ENCODE measurements around the gene SPHK2.

SPHK2 gene

GRCh38 chr19:48634424-48635262 is 15.3 kb downstream of the SPHK2 start (continued):
- peak; percentile 95 for TF ChIP-seq KLF9 (tag by site-specific recombination; IDR thresholded peaks at IDR 0.05; ENCODE audit: low read depth)
- peak; percentile 56 for TF ChIP-seq ZBTB17 (tag by site-specific recombination; IDR thresholded peaks at IDR 0.05)
- TF ChIP-seq ZNF155 (tag by site-specific recombination; IDR thresholded peaks at IDR 0.05) = no peak
- TF ChIP-seq ZNF76 (tag by site-specific recombination; IDR thresholded peaks at IDR 0.05; ENCODE audit: borderline replicate concordance, low read depth) = peak; percentile 94
- TF ChIP-seq, protein P1, sequence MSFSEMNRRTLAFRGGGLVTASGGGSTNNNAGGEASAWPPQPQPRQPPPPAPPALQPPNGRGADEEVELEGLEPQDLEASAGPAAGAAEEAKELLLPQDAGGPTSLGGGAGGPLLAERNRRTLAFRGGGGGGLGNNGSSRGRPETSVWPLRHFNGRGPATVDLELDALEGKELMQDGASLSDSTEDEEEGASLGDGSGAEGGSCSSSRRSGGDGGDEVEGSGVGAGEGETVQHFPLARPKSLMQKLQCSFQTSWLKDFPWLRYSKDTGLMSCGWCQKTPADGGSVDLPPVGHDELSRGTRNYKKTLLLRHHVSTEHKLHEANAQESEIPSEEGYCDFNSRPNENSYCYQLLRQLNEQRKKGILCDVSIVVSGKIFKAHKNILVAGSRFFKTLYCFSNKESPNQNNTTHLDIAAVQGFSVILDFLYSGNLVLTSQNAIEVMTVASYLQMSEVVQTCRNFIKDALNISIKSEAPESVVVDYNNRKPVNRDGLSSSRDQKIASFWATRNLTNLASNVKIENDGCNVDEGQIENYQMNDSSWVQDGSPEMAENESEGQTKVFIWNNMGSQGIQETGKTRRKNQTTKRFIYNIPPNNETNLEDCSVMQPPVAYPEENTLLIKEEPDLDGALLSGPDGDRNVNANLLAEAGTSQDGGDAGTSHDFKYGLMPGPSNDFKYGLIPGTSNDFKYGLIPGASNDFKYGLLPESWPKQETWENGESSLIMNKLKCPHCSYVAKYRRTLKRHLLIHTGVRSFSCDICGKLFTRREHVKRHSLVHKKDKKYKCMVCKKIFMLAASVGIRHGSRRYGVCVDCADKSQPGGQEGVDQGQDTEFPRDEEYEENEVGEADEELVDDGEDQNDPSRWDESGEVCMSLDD (tag by site-specific recombination; IDR thresholded peaks at IDR 0.05) = peak; percentile 74
- no peak for TF ChIP-seq SETDB1 (IDR thresholded peaks at IDR 0.05; ENCODE audit: insufficient read length, low read length)
- TF ChIP-seq ZNF837 (tag by site-specific recombination; IDR thresholded peaks at IDR 0.05) = no peak
- TF ChIP-seq MZF1 (tag by site-specific recombination; IDR thresholded peaks at IDR 0.05; ENCODE audit: borderline replicate concordance) = 0 out of 2 replicates have a peak, but pooled peaks have one; percentile 46
- TF ChIP-seq ZXDB (tag by site-specific recombination; IDR thresholded peaks at IDR 0.05) = peak; percentile 71
- peak; percentile 81 for TF ChIP-seq GLIS2 (tag by site-specific recombination; IDR thresholded peaks at IDR 0.05)
- peak; percentile 75 for TF ChIP-seq ZNF513 (tag by site-specific recombination; IDR thresholded peaks at IDR 0.05)
- TF ChIP-seq SP2 (tag by site-specific recombination; IDR thresholded peaks at IDR 0.05) = peak; percentile 83
- TF ChIP-seq ZNF184 (tag by site-specific recombination; IDR thresholded peaks at IDR 0.05) = no peak
- TF ChIP-seq ZBTB7A (tag by site-specific recombination; IDR thresholded peaks at IDR 0.05; ENCODE audit: low read depth) = no peak
- TF ChIP-seq GLI2 (tag by site-specific recombination; IDR thresholded peaks at IDR 0.05; ENCODE audit: borderline replicate concordance, low read depth) = no peak
- no peak for TF ChIP-seq ZNF596 (tag by site-specific recombination; IDR thresholded peaks at IDR 0.05)
- peak; percentile 68 for TF ChIP-seq ZEB2 (tag by site-specific recombination; IDR thresholded peaks at IDR 0.05)
- TF ChIP-seq ZNF416 (tag by site-specific recombination; IDR thresholded peaks at IDR 0.05) = no peak
- TF ChIP-seq ZNF670 (tag by site-specific recombination; IDR thresholded peaks at IDR 0.05; ENCODE audit: low read depth) = no peak
- peak; percentile 84 for TF ChIP-seq KLF8 (tag by site-specific recombination; IDR thresholded peaks at IDR 0.05)
- no peak for TF ChIP-seq ZNF501 (tag by site-specific recombination; IDR thresholded peaks at IDR 0.05)
- 0 out of 2 replicates have a peak, but pooled peaks have one; percentile 46 for TF ChIP-seq ZSCAN23 (tag by site-specific recombination; IDR thresholded peaks at IDR 0.05)
- no peak for TF ChIP-seq ZNF626 (tag by site-specific recombination; IDR thresholded peaks at IDR 0.05)
- TF ChIP-seq KLF10 (tag by site-specific recombination; IDR thresholded peaks at IDR 0.05) = peak; percentile 87
- peak; percentile 69 for TF ChIP-seq SP7 (tag by site-specific recombination; IDR thresholded peaks at IDR 0.05)
- TF ChIP-seq ZBTB1 (tag by site-specific recombination; IDR thresholded peaks at IDR 0.05) = no peak
- 0 out of 2 replicates have a peak, but pooled peaks have one; percentile 14 for TF ChIP-seq ZNF10 (tag by site-specific recombination; IDR thresholded peaks at IDR 0.05)
- TF ChIP-seq ZNF324 (tag by site-specific recombination; IDR thresholded peaks at IDR 0.05) = no peak
- TF ChIP-seq ZNF488 (tag by site-specific recombination; IDR thresholded peaks at IDR 0.05) = no peak
- TF ChIP-seq ZNF335 (tag by site-specific recombination; conservative IDR thresholded peaks at IDR 0.05) = peak; percentile 84
- peak; percentile 96 for TF ChIP-seq ZSCAN30 (tag by site-specific recombination; IDR thresholded peaks at IDR 0.05)
- 0 out of 2 replicates have a peak, but pooled peaks have one; percentile 37 for TF ChIP-seq ZFP69B (tag by site-specific recombination; IDR thresholded peaks at IDR 0.05)
- peak; percentile 76; the same call in 1 of the 2 replicates for TF ChIP-seq BCL11A (tag by site-specific recombination; IDR thresholded peaks at IDR 0.05; ENCODE audit: low read depth)
- TF ChIP-seq KLF16 (tag by site-specific recombination; IDR thresholded peaks at IDR 0.05) = peak; percentile 89
- TF ChIP-seq ZNF19 (tag by site-specific recombination; IDR thresholded peaks at IDR 0.05; ENCODE audit: low read depth) = no peak
- peak; percentile 88 for TF ChIP-seq EGR2 (tag by site-specific recombination; IDR thresholded peaks at IDR 0.05; ENCODE audit: low read depth)

All from HEK293 (cell line).